ENCODE measurements around the gene CARMIL1.
"Not testable (repeated sequence)": the region's sequence is repeated elsewhere in the genome, so short reads cannot be mapped to it uniquely, and the experiment has no call there.

The CARMIL1 gene

DNA sequence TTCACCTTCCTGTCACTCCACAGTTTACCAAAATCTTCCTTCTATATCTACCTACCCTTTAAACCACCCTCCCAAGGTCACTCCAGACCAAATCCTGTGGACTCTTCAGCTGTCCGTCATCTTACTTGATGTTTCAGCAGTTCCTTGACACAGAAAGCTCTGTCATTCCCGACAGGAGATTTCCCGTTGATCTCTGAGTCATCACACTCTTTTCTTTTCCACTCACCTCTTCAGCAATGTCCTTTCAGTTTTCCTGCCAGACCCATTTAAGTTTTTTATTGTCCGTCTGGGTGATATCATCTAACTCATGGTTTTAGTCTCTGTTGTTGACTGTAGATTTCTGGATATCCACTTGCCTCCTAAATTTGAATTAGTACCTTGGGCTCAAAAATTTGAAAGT is 302.9 kb downstream of the CARMIL1 start:
- H3K27me3 ChIP-seq (replicated peaks; ENCODE audit: control insufficient read depth, insufficient read depth, low read length, poor library complexity, severe bottlenecking) = no peaks in the 10 kb centered on the region
- DNase-seq = no peak

GRCh38 chr6:25583099-25583498 is 303.9 kb downstream of the CARMIL1 start:
- no peak for DNase-seq
- H3K9me3 ChIP-seq (ENCODE audit: control insufficient read depth, low read length) = no peaks in the 10 kb centered on the region
- H3K36me3 ChIP-seq (ENCODE audit: control insufficient read depth, insufficient read depth, low read length) = no peaks in the 10 kb centered on the region
- no peak overlapping the region for H3K4me3 ChIP-seq (ENCODE audit: insufficient read depth, low read depth, low read length, poor library complexity, severe bottlenecking)
- no peak overlapping the region for H3K27ac ChIP-seq (ENCODE audit: insufficient read depth, low read length, poor library complexity, severe bottlenecking)
- H3K4me1 ChIP-seq (ENCODE audit: control insufficient read depth, insufficient read depth, low read length, poor library complexity, severe bottlenecking) = no peaks in the 10 kb centered on the region
- no peaks in the 10 kb centered on the region for H3K27me3 ChIP-seq (replicated peaks; ENCODE audit: control insufficient read depth, insufficient read depth, low read length, poor library complexity, severe bottlenecking)

More for the DNA sequence above, 302.9 kb downstream of the CARMIL1 start:
- no peak overlapping the region for H3K4me3 ChIP-seq (ENCODE audit: insufficient read depth, low read depth, low read length, poor library complexity, severe bottlenecking)
- H3K4me1 ChIP-seq (ENCODE audit: control insufficient read depth, insufficient read depth, low read length, poor library complexity, severe bottlenecking) = no peaks in the 10 kb centered on the region
- no peaks in the 10 kb centered on the region for H3K36me3 ChIP-seq (ENCODE audit: control insufficient read depth, insufficient read depth, low read length)
- H3K27ac ChIP-seq (ENCODE audit: insufficient read depth, low read length, poor library complexity, severe bottlenecking) = no peak overlapping the region
- H3K9me3 ChIP-seq (ENCODE audit: control insufficient read depth, low read length) = no peaks in the 10 kb centered on the region

GRCh38 chr6:25583906-25584305 is 304.7 kb downstream of the CARMIL1 start:
- no peaks in the 10 kb centered on the region for H3K27me3 ChIP-seq (replicated peaks; ENCODE audit: control insufficient read depth, insufficient read depth, low read length, poor library complexity, severe bottlenecking)

DNA sequence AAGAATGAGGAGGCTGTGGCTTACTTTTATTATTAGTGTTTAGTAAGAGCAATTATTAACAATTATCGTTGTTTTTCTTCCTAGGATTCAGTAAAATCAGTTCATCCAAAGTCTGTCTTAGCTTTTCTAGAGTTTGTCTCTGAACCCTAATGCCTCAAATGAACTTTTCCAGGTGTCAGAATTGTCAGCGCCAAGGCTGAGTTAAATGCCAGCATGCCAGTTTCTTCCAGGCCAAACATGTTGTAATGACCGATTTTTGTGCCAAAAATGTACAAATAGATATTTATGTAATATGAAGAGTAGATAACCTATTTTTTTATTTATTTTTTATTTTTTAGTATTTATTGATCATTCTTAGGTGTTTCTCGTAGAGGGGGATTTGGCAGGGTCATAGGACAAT is 306.1 kb downstream of the CARMIL1 start:
- no peaks in the 10 kb centered on the region for H3K9me3 ChIP-seq (ENCODE audit: control insufficient read depth, low read length)
- no peaks in the 10 kb centered on the region for H3K27me3 ChIP-seq (replicated peaks; ENCODE audit: control insufficient read depth, insufficient read depth, low read length, poor library complexity, severe bottlenecking)
- no peak for DNase-seq
- H3K36me3 ChIP-seq (ENCODE audit: control insufficient read depth, insufficient read depth, low read length) = no peaks in the 10 kb centered on the region
- no peak overlapping the region for H3K4me3 ChIP-seq (ENCODE audit: insufficient read depth, low read depth, low read length, poor library complexity, severe bottlenecking)
- no peak overlapping the region for H3K27ac ChIP-seq (ENCODE audit: insufficient read depth, low read length, poor library complexity, severe bottlenecking)
- H3K4me1 ChIP-seq (ENCODE audit: control insufficient read depth, insufficient read depth, low read length, poor library complexity, severe bottlenecking) = no peaks in the 10 kb centered on the region

More at GRCh38 chr6:25583906-25584305, 304.7 kb downstream of the CARMIL1 start:
- H3K4me1 ChIP-seq (ENCODE audit: control insufficient read depth, insufficient read depth, low read length, poor library complexity, severe bottlenecking) = no peaks in the 10 kb centered on the region
- H3K9me3 ChIP-seq (ENCODE audit: control insufficient read depth, low read length) = no peaks in the 10 kb centered on the region
- no peaks in the 10 kb centered on the region for H3K36me3 ChIP-seq (ENCODE audit: control insufficient read depth, insufficient read depth, low read length)
- DNase-seq = no peak
- H3K27ac ChIP-seq (ENCODE audit: insufficient read depth, low read length, poor library complexity, severe bottlenecking) = no peak overlapping the region
- no peak overlapping the region for H3K4me3 ChIP-seq (ENCODE audit: insufficient read depth, low read depth, low read length, poor library complexity, severe bottlenecking)

GRCh38 chr6:25586119-25586518 is 306.9 kb downstream of the CARMIL1 start:
- H3K27ac ChIP-seq (ENCODE audit: insufficient read depth, low read length, poor library complexity, severe bottlenecking); H3K9me3 ChIP-seq (ENCODE audit: control insufficient read depth, low read length); H3K36me3 ChIP-seq (ENCODE audit: control insufficient read depth, insufficient read depth, low read length); H3K4me3 ChIP-seq (ENCODE audit: insufficient read depth, low read depth, low read length, poor library complexity, severe bottlenecking); H3K4me1 ChIP-seq (ENCODE audit: control insufficient read depth, insufficient read depth, low read length, poor library complexity, severe bottlenecking); DNase-seq; H3K27me3 ChIP-seq (replicated peaks; ENCODE audit: control insufficient read depth, insufficient read depth, low read length, poor library complexity, severe bottlenecking): not testable (repeated sequence)

GRCh38 chr6:25586927-25587326 is 307.8 kb downstream of the CARMIL1 start:
- Histone ChIP-seq H3K36me3 (ENCODE audit: control insufficient read depth, insufficient read depth, low read length) (no peaks in the 10 kb centered on the region), H3K27me3 (replicated peaks; ENCODE audit: control insufficient read depth, insufficient read depth, low read length, poor library complexity, severe bottlenecking) (no peaks in the 10 kb centered on the region), H3K4me3 (ENCODE audit: insufficient read depth, low read depth, low read length, poor library complexity, severe bottlenecking) (no peak overlapping the region), H3K27ac (ENCODE audit: insufficient read depth, low read length, poor library complexity, severe bottlenecking) (no peak overlapping the region), H3K4me1 (ENCODE audit: control insufficient read depth, insufficient read depth, low read length, poor library complexity, severe bottlenecking) (no peaks in the 10 kb centered on the region), H3K9me3 (ENCODE audit: control insufficient read depth, low read length) (no peaks in the 10 kb centered on the region)
- no peak for DNase-seq

- Histone ChIP-seq H3K9me3 (ENCODE audit: control insufficient read depth, low read length) (no peaks in the 10 kb centered on the region), H3K4me1 (ENCODE audit: control insufficient read depth, insufficient read depth, low read length, poor library complexity, severe bottlenecking) (no peaks in the 10 kb centered on the region), H3K27ac (ENCODE audit: insufficient read depth, low read length, poor library complexity, severe bottlenecking) (no peak overlapping the region), H3K27me3 (replicated peaks; ENCODE audit: control insufficient read depth, insufficient read depth, low read length, poor library complexity, severe bottlenecking) (no peaks in the 10 kb centered on the region), H3K4me3 (ENCODE audit: insufficient read depth, low read depth, low read length, poor library complexity, severe bottlenecking) (no peak overlapping the region), H3K36me3 (ENCODE audit: control insufficient read depth, insufficient read depth, low read length) (no peaks in the 10 kb centered on the region)
- no peak for DNase-seq
These were observed 311.8 kb downstream of the CARMIL1 start for GRCh38 chr6:25590986-25591385.

DNA sequence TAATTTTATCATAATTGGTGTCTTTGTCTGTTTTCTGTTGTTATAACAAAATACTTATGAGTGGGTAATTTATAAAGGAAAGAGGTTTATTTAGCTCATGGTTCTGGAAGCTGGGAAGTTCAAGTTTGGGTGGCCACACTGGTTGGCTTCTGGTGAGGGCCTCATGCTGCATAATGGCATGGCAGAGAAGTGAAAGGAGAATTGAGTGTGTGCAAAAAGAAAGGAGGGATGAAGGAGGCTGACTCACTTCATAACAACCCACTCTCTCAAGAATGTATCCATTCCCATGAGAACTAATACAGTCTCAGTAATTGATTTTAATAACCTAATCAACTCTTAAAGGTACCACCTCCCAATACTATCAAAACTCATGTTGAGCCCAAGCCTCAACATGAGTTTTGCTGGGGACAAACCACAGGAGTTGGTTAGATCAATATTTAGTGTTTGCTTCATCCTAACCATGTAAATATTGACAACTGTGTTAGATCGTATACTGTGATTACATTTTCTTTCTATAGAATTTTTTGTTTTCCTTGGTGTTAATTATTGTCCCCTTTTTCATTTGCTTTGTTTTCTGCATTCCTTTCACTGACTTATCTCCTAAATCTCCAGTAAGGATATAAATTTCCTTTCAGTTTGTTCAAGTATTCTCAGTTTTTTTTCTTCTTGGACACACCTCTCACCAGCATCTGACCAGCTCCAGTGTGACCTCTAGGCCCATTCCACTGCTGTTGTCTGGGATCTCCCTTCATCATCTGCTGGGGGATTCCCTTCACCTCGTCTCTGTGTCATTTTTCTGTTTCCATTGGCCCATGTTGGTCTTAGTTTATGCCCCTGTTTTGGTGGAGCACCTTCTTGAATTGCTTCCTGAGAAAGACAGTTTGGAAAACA is 318.0 kb downstream of the CARMIL1 start:
- no peaks in the 10 kb centered on the region for H3K27me3 ChIP-seq (replicated peaks; ENCODE audit: control insufficient read depth, insufficient read depth, low read length, poor library complexity, severe bottlenecking)
- H3K4me1 ChIP-seq (ENCODE audit: control insufficient read depth, insufficient read depth, low read length, poor library complexity, severe bottlenecking) = no peaks in the 10 kb centered on the region
- no peak for DNase-seq
- H3K4me3 ChIP-seq (ENCODE audit: insufficient read depth, low read depth, low read length, poor library complexity, severe bottlenecking) = no peak overlapping the region
- no peak overlapping the region for H3K27ac ChIP-seq (ENCODE audit: insufficient read depth, low read length, poor library complexity, severe bottlenecking)
- no peaks in the 10 kb centered on the region for H3K36me3 ChIP-seq (ENCODE audit: control insufficient read depth, insufficient read depth, low read length)
- no peaks in the 10 kb centered on the region for H3K9me3 ChIP-seq (ENCODE audit: control insufficient read depth, low read length)

DNA sequence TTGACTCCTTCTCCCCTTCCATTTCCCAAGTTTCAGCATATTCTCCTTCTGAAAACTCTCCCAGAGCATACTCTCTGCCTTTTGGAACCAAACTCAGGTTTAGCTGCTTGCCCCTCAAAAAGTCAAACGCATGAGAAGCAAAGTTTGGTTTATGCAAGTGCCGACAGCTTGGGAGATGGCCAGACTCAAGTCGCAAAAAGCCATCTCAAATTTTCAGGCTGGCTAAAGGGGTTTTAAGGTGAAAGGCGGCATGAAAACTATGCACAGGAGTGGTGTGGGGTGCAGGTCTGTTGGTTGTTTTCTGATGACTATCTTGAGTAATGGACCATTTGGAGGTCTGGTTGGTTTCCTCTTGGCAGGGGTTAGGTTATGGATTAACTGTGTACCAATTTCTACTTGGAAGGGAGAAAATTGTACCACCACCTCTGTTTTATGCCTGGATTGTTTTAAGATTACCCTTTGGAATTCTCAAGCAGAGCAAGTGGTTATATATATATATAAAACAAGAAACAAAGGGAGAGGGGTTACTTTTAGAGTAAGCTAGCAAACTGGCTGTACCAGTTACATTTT is 320.4 kb downstream of the CARMIL1 start:
- Histone ChIP-seq H3K27ac (ENCODE audit: insufficient read depth, low read length, poor library complexity, severe bottlenecking) (no peak overlapping the region), H3K27me3 (replicated peaks; ENCODE audit: control insufficient read depth, insufficient read depth, low read length, poor library complexity, severe bottlenecking) (no peaks in the 10 kb centered on the region), H3K4me1 (ENCODE audit: control insufficient read depth, insufficient read depth, low read length, poor library complexity, severe bottlenecking) (no peaks in the 10 kb centered on the region), H3K4me3 (ENCODE audit: insufficient read depth, low read depth, low read length, poor library complexity, severe bottlenecking) (no peak overlapping the region), H3K9me3 (ENCODE audit: control insufficient read depth, low read length) (no peaks in the 10 kb centered on the region), H3K36me3 (ENCODE audit: control insufficient read depth, insufficient read depth, low read length) (no peaks in the 10 kb centered on the region)
- DNase-seq = no peak

Data from effector memory CD4-positive, alpha-beta T cell (primary cell).